Nucleus accumbens (tissue), 56 donors: ENCODE data around the gene UBASH3B.
A peak's percentile ranks its signal among the peaks of the same experiment; 100 is the strongest.
"Not testable (repeated sequence)": the region's sequence is repeated elsewhere in the genome, so short reads cannot be mapped to it uniquely, and the experiment has no call there.

Source experiments
- DNase-seq, 56 donors: peaks; one replicate each; lab custom pipeline; 2025; lab: John Stamatoyannopoulos, UW

UBASH3B gene

GRCh38 chr11:122803306-122803705 is 147.8 kb downstream of the UBASH3B start:
- no peak for DNase-seq

GRCh38 chr11:122803716-122804115 is 148.2 kb downstream of the UBASH3B start:
- no peak for DNase-seq

GRCh38 chr11:122804161-122804560 is 148.6 kb downstream of the UBASH3B start:
- no peak for DNase-seq

GRCh38 chr11:122804796-122805195 is 149.3 kb downstream of the UBASH3B start:
- no peak for DNase-seq

GRCh38 chr11:122807731-122808477 is 152.4 kb downstream of the UBASH3B start:
- no peak for DNase-seq

GRCh38 chr11:122808478-122808869 is 153.0 kb downstream of the UBASH3B start:
- no peak for DNase-seq

- no peak for DNase-seq
These were observed 154.3 kb downstream of the UBASH3B start for GRCh38 chr11:122809866-122810265.

GRCh38 chr11:122811721-122812120 is 156.2 kb downstream of the UBASH3B start:
- no peak for DNase-seq

GRCh38 chr11:122812638-122813037 is 157.1 kb downstream of the UBASH3B start:
- no peak for DNase-seq

- peak in 5 of 56 donors; percentile 4 to 16 (median 13) for DNase-seq
These were observed 157.8 kb downstream of the UBASH3B start for GRCh38 chr11:122813176-122813893.

- no peak for DNase-seq
These were observed 158.4 kb downstream of the UBASH3B start for GRCh38 chr11:122813894-122814270.

- no peak for DNase-seq
These were observed 158.9 kb downstream of the UBASH3B start for GRCh38 chr11:122814401-122814800.

GRCh38 chr11:122815900-122816299 is 160.4 kb downstream of the UBASH3B start:
- DNase-seq: no peak

GRCh38 chr11:122816761-122817520 is 161.4 kb downstream of the UBASH3B start:
- DNase-seq: no peak

- no peak for DNase-seq
These were observed 164.6 kb downstream of the UBASH3B start for GRCh38 chr11:122820158-122820557.

GRCh38 chr11:122821169-122821568 is 165.6 kb downstream of the UBASH3B start:
- no peak for DNase-seq

GRCh38 chr11:122822241-122822640 is 166.7 kb downstream of the UBASH3B start:
- DNase-seq: no peak

- no peak for DNase-seq
These were observed 168.0 kb downstream of the UBASH3B start for GRCh38 chr11:122823564-122823963.

GRCh38 chr11:122829371-122829770 is 173.8 kb downstream of the UBASH3B start:
- not testable (repeated sequence) for DNase-seq

- not testable (repeated sequence) for DNase-seq
These were observed 176.8 kb downstream of the UBASH3B start for GRCh38 chr11:122832297-122832696.
